HG02981 (cell line): ENCODE results near the gene B3GNT4.
"Not testable (repeated sequence)": the region's sequence is repeated elsewhere in the genome, so short reads cannot be mapped to it uniquely, and the experiment has no call there.

Source experiments
- ATAC-seq: cut with Tn5 transposase; IDR thresholded peaks from one replicate; pipeline ENCODE4 v1.9.1; 2021; ENCODE audit warnings: mild to moderate bottlenecking, moderate library complexity; ENCODE audit not compliant: unreplicated experiment

Gene B3GNT4

GRCh38 chr12:122203301-122204166 lies at the start of gene B3GNT4:
TSS of gene B3GNT4 (plus strand) at chr12:122203709. CDS start at chr12:122204619, 910 bp downstream.
- ATAC-seq = no peak

- no peak for ATAC-seq
These were observed 47.8 kb upstream of the B3GNT4 start for GRCh38 chr12:122155705-122156104.

- no peak for ATAC-seq
These were observed 44.7 kb upstream of the B3GNT4 start for GRCh38 chr12:122158700-122159285.

- ATAC-seq = no peak
These were observed 43.6 kb upstream of the B3GNT4 start for GRCh38 chr12:122159882-122160281.

- ATAC-seq = no peak
These were observed 42.7 kb upstream of the B3GNT4 start for GRCh38 chr12:122160761-122161160.

- ATAC-seq = no peak
These were observed 41.8 kb upstream of the B3GNT4 start for GRCh38 chr12:122161682-122162081.

- no peak for ATAC-seq
These were observed 40.5 kb upstream of the B3GNT4 start for GRCh38 chr12:122162976-122163375.

GRCh38 chr12:122166422-122167349 lies 36.8 kb upstream of the B3GNT4 start:
- no peak for ATAC-seq

- no peak for ATAC-seq
These were observed 36.1 kb upstream of the B3GNT4 start for GRCh38 chr12:122167356-122167925.

GRCh38 chr12:122168492-122168891 lies 35.0 kb upstream of the B3GNT4 start:
- ATAC-seq = no peak

GRCh38 chr12:122171399-122171798 lies 32.1 kb upstream of the B3GNT4 start:
- no peak for ATAC-seq

- no peak for ATAC-seq
These were observed 31.1 kb upstream of the B3GNT4 start for GRCh38 chr12:122172262-122172939.

GRCh38 chr12:122174155-122174845 lies 29.2 kb upstream of the B3GNT4 start, which contains the start of gene IL31:
TSS of gene IL31 (minus strand) at chr12:122174221. CDS start at chr12:122174172, 49 bp downstream.
- ATAC-seq = no peak

- ATAC-seq = not testable (repeated sequence)
These were observed 27.0 kb upstream of the B3GNT4 start for GRCh38 chr12:122176473-122176872.

- no peak for ATAC-seq
These were observed 20.5 kb upstream of the B3GNT4 start, which contains the start of gene LRRC43 for GRCh38 chr12:122182887-122183587. TSS of gene LRRC43 (plus strand) at chr12:122183123. CDS start at chr12:122183145, 22 bp downstream.

GRCh38 chr12:122183588-122183940 lies 19.9 kb upstream of the B3GNT4 start:
- ATAC-seq = no peak

GRCh38 chr12:122184517-122184916 lies 19.0 kb upstream of the B3GNT4 start:
- no peak for ATAC-seq

- ATAC-seq = no peak
These were observed 18.4 kb upstream of the B3GNT4 start for GRCh38 chr12:122185079-122185478.

GRCh38 chr12:122185494-122186082 lies 17.9 kb upstream of the B3GNT4 start:
- ATAC-seq = no peak
